ENCODE results near the gene CFAP53.
"Not testable (repeated sequence)": the region's sequence is repeated elsewhere in the genome, so short reads cannot be mapped to it uniquely, and the experiment has no call there.

CFAP53 gene
- total RNA-seq, result 1.8 to 1.9 reads per million in 2 donors

DNA sequence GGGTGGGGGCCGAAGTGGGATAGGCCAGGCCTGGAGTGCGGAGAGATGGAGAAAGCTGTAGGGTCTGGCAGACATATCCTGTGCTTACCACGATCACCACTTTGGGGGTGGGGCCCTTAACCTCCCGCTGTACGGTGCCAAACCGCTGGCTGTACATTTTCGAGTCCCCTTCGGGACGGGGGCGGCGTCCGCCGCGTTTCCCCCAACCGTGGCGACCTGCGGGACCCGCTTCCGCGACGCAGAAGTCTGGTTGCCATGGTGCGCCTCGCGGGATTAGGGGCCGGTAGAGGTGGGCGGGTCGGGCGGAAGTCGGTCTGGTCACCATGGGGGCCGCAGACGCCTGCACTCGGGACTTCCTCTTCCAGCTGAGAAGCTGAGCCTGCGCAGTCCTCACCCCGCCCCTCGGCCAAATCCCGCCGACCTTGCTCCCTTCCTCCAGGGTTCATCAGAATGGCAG, at the start of gene CFAP53:
TSS of gene CFAP53 (minus strand) at position 248 of the 457 bp plus-strand sequence. CDS start at position 157, 91 bp downstream.
- peak; percentile 81 for DNase-seq

GRCh38 chr18:50315100-50315871, 49.0 kb upstream of the CFAP53 start:
- DNase-seq, result no peak

DNA sequence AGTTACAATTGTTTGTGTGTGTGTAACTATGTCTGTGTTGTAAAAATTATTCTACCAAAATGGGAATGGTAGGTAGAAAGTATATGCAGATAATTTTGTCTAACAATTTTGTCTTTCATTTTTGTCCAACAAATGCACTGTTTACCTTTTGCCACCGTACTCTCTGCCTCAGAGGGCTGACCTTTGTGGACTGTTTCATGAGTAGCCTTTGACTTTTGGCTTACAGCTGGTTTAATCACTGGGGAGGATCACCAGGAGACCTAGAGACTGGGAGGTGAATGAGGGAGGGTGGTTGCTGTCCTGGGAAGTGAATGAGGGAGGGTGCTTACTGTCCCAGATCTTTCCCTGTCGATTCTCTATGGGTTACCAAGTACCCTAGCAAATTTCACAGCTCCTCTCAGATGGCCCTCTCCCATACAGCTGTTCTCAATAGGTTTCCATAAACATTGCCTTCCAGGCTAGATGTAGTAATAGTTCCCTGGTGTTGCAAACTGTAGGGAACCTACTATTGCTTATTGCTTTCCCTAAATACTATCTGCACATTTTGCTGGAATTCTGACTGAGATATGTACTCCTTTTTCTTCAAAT, 47.7 kb upstream of the CFAP53 start:
- no peak for DNase-seq

DNA sequence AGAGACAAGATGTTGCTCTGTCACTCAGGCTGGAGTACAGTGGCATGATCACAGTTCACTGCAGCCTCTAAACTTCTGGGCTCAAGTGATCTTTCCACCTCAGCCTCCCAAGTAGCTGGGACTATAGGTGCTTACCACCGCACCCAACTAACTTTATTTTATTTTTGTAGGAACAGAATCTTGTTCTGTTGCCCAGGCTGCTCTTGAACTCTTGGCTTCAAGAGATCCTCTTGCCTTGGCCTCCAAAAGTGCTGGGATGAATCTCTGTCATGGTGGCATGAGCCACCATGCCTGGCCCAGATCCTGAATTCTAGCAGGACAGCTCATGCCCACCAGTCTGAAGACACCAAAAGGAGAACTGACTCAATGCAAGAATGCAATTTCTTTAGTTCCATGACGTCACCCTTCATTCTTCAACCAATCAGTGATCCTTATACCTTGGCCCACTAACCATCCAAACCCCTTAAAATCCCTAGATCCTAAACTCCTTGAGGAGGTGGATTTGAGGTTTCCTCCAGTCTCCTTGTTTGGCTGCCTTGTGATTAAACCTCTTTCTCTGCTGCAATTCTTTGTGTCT, 46.8 kb upstream of the CFAP53 start:
- no peak for DNase-seq

- DNase-seq, result no peak
Measured at GRCh38 chr18:50312296-50313030, 46.2 kb upstream of the CFAP53 start.

DNA sequence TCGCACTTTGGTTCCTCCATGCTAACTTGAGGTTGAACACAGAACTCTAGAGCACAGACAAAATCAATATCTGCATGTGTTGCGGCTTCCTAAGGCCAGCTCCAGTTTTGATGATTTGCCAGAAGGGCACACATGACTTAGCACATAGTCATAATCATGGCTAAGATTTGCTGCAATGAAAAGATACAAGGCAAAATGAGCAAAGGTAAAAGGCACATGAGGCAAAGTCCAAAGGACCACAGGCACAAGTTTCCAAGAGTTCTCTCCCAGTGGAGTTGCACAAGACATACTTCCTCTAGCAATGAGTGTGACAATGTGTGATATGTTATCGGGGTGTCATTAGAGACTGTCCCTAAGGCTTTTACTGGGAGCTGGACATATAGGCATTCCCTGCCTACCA, 45.4 kb upstream of the CFAP53 start:
- DNase-seq, result no peak

DNA sequence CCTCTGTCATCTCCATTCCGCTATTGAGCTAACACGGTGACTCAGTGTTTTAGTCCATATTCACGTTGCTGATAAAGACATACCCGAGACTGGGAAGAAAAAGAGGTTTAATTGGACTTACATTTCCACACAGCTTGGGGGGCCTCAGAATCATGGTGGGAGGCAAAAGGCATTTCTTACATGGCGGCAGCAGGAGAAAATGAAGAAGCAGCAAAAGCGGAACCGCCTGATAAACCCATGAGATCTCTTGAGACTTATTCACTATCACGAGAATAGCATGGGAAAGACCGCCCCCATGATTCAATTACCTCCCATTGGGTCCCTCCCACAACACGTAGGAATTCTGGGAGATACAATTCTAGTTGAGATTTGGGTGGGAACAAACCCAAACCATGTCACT, 43.8 kb upstream of the CFAP53 start:
- no peak for DNase-seq

DNA sequence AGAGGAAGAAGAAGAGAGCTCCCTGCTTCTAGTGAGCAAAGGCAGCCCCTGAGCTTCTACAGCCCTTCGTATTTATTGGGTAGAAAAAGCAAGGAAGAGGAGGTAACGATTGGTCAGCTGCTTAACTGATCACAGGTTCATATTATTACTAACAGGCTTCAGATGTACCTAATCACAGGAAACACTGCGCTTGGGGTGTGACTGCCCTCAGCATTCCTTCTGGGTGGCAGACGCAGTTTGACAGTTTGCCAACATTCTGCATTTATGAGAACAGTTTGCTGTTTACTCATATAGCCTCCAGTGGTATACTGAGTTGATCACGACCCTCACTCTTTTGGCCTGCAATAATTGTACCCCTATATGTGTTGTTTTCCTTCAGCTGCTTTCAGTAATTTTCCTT, 42.6 kb upstream of the CFAP53 start:
- DNase-seq, result not testable (repeated sequence)

DNA sequence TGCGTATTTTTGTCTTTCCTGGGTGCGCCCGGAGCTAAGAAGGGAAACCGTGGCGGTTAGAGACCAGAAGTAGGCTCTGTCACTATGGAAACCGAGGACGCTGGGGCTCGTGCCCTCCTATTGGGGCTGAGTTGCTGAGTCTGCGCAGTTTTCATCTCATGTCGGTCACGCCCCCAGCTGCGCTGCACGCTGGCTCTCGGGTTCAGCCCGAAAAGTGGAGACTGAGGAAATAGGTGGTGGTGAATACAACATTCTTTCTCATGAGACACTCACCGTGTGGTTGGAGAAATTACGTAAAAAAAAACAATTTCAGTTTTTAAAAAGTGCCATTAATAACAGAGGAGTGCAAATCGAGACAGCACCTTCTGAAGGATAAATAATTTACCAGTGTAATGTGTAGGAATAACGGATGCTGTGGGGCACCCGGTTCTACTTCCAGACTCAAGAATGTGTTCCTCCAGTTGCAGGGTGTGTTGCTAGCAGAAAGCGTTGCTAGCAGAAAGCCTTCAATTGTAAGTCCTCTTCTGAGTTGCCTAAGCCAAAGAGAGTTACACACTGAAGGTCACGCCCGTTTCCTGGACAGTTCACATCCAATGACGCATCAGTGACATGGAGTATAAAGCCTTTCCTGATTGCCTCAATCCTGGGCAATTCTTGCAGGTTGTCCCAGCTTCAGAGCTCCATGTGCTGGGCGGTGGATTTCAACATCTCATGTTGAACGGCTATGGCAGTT, 41.6 kb upstream of the CFAP53 start:
- peak; percentile 31 for DNase-seq

DNA sequence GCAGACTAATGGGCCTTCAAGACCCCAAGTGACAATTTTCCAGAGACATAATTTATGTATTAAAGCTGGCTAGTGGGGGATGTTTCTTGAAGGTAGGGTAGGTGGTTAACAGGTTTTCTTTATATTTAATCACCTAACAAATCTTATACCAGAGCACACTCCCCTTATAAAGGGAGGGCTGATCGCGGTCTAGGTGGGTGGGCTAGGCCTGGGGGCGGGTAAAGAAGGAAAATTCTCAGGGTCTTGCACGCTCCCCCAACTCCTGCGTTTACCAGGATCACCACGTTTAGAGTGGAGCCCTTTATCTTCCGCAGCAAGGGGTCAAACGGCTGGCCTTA, 41.1 kb upstream of the CFAP53 start:
- no peak for DNase-seq

- no peak for DNase-seq
Measured at GRCh38 chr18:50306944-50307343, 40.6 kb upstream of the CFAP53 start.

DNA sequence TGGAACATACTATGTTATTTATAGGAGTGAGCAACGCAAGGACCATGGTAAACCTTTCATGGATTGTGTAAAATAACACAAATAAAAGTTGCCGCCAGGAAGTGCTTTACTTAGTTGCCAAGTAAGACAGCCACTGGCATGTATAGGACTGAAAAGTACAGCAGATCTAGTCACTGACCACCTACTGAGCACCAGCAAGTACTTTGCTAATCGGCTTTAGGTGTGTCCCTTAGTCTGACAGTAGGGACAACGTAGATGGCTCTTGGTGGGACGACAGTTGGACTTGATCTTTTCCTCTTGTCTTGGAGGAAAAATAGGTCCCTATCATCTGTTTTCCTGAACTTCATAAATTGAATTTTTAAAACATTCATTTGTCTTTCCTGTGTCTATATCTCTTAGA, 34.8 kb upstream of the CFAP53 start:
- DNase-seq, result no peak

GRCh38 chr18:50299626-50300388, 33.5 kb upstream of the CFAP53 start:
- DNase-seq, result no peak

DNA sequence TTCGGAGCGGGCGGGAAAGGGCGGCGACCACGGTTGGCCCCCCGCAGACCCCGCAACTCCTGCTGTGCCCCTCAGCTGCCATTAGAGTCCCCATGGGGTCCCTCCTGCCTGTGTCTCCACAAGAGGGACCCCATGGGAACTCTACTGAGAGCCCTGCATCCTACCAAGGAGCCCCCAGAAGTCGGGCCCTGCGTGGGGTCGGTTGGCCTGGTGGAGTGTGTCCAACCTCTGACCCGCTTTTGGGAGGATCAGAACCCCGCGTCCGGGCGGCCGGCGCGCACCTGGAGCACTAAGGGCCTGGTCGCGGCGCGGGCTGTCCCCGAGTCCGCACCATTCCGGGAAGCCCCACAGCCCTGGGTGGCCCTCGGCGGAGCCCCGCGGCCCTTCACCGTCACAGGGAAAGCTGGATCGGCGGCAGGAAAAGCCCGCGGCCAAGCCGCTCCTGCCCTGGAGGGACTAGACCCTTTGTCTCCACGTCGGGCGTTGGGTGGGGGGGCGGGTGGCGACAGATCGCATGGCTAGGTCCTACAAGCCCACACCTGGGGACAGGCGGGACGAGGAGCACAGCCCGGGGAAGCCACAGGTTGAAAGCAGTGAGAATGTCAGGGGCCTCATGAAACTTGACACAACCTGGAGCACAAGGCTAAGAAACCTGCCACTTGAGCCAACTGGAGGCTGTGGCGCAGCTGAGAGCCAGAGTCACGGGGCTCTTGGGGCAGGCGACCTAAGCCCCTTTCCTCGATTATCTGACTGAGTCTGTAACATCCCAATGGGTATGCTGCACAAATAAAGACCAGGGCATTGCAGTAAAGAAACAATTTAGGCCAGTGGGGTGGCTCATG, 32.4 kb upstream of the CFAP53 start:
- no peak for DNase-seq

GRCh38 chr18:50297621-50298442, 31.5 kb upstream of the CFAP53 start:
- peak; percentile 16 for DNase-seq

DNA sequence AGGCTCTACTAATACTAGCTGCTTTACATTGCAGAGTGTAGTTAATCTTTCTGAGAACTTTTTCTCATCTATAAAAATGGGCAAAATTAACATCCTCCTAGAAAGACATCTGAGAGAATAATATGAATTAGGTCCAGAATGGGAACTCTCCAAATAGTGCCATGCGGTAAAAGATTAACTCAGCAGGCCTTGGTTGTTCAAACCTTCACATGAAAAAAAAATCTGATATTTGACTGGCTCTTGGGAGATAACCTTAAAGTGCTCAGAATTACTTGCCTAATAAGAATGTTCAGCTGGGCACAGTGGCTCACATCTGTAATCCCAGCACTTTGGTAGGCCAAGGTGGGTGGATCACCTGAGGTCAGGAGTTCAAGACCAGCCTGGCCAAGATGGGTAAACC, 26.7 kb upstream of the CFAP53 start:
- no peak for DNase-seq

DNA sequence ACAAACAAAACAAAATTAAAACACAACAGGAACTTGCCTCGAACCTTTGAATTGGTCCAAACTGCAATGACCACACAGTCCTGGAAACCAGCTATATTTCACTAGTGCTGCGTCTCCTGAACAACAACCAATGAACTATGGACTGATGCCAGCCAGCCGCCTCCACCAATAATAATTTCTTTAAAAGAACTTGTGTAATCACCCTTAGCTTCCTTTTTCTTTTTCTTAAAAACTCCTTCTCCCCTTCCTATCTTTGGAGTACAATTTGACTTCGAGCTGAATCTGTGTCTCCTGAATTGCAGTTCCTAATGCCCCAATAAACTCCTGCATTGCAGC, 22.8 kb upstream of the CFAP53 start:
- DNase-seq, result no peak

DNA sequence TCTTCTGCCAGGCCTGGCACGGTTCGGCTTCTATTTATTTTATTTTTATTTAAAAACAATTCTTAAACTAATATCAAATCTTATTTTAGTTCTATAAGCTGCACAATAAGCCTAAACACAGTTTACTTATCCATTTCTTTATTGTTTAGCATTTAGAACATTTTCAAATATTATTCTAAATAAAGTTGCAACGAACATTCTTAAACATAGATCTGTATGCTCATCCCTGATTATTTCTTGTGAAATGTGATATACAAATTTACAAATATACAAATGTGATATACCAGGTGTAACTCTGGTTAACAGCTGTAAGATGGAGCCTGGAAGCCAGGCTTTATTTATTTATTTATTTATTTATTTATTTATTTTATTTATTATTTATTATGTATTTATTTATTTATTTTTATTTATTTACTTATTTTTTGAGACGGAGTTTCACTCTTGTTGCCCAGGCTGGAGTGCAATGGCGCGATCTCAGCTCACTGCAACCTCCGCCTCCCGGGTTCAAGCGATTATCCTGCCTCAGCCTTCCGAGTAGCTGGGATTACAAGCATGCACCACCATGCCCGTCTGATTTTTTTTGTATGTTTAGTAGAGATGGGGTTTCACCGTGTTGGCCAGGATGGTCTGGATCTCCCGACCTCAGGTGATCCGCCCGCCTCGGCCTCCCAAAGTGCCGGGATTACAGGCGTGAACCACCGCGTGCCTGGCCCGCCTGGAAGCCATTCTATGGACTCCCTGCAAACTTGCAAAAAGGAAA, 22.2 kb upstream of the CFAP53 start:
- DNase-seq, result not testable (repeated sequence)

Measured in activated gamma-delta T cell (primary cell).